ENCODE data around the gene PCNT.
A peak's percentile ranks its signal among the peaks of the same experiment; 100 is the strongest.
"Not testable (repeated sequence)": the region's sequence is repeated elsewhere in the genome, so short reads cannot be mapped to it uniquely, and the experiment has no call there.

PCNT gene

DNA sequence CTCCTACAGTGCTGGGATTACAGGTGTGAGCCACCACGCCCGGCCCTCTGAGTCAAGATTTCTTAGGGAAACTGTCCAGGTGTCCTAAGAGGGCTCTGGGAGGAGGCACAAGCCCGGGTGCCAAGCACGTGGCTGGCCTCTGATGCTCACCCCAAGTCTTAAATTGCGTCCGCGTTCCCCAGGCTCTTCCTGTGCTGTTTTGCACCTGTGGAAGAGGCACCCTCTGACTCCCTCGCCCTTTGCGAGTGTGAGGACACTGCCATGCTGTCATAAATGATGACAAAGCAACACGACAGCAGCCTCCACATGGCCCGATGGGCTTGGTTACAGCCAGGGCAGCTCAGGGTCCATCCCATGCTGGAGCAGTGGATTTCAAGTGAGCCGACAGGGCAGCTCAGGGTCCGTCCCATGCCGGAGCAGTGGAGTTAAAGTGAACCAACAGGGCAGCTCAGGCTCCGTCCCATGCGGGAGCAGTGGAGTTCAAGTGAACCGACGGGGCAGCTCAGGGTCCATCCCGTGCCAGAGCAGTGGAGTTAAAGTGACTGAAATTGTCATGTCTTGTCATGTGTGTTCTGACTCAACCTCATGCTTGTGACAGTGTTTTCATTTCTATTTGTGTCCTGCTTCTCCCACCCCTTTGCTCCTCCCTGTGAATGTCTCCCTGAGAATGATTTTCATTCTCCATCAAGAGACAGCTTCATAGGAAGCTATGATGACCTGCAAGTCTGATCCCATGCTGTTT lies 33.9 kb downstream of the PCNT start:
- DNase-seq = no peak

DNA sequence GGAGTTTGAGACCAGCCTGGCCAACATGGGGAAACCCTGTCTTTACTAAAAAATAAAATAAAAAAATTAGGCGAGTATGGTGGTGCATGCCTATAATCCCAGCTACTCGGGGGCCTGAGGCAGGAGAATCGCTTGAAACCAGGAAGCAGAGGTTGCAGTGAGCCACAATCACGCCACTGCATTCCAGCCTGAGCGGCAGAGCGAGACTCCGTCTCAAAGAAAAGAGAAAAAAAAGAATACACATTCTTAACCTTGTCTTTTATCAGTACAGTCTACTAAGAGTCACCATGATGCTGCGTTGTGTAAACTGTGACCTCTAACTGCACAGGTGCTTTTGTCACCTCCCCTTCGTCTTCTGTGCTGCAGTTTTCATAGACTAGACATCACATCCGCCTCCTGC lies 37.2 kb downstream of the PCNT start:
- DNase-seq = no peak

DNA sequence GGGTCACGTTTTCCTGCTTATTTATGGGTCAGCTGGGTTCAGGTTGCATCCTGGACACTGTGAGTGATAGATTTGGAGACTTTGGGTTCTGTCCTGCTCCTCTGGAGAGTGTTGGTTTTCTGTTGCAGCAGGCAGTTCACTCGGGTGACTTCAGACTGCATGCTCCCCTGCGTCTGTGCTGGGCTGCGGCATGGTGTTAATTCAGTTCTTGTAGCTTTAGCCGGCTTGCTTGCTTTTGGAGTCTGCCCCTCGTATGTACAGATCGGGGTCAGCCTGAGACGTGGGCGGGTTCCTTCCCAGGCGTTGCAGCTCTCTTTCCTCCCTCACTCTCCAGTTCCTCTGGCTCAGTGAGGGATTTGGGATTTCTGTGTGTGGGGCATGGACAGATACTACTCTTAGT lies 38.0 kb downstream of the PCNT start:
- DNase-seq = no peak

DNA sequence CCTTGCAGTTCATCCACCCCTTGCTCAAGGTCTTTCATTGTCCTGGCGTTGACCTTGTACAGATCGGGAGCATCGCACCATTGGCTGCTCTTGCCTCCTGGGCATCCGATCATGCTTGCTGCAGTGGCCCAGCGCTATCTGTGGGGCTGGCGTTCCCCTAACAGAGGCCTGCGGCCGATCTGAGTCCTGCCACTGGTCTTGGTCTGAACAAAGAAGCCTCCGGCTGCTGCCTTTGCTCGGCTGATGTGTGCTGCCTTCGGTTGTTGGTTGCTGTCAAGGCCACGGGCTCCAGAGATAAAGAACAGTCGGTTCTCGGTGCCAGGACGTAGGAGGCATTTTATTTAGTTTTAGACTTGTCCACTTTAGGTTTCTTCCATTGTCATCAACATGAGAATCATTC lies 39.0 kb downstream of the PCNT start:
- no peak for DNase-seq

DNA sequence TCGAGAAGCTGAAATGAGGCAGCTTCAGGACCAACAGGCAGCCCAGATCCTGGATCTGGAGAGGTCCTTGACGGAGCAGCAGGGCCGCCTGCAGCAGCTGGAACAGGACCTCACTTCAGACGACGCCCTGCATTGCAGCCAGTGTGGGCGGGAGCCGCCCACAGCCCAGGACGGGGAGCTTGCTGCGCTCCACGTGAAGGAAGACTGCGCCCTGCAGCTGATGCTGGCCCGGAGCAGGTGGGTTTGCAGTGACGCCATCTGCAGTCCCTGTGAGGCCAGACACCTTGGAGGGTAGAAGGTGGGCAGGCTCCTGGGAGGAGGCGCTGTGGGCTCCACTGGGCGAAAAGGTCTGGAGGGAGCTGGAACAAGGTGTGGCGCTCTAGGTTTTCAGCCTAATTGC lies 39.7 kb downstream of the PCNT start:
- no peak for DNase-seq

DNA sequence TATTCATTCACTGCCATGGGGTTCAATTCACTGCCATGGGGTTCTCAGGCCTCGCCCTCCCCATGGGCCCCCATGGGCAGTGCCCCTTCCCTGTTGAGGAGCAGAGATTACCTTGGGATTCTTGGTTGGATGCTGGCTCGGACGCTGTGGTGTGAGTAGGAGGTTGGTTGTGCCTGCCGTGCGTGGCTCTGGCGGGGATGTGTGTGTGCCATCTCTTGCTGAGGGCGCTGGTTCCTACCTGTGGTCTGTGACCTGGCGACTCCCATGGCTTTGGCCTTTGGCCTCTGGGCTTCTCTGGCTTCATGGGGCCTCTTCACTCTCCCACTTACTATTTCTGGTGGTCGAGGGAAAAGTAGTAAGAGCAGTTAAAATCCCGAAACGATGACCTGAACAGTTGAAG lies 42.1 kb downstream of the PCNT start:
- DNase-seq = no peak

DNA sequence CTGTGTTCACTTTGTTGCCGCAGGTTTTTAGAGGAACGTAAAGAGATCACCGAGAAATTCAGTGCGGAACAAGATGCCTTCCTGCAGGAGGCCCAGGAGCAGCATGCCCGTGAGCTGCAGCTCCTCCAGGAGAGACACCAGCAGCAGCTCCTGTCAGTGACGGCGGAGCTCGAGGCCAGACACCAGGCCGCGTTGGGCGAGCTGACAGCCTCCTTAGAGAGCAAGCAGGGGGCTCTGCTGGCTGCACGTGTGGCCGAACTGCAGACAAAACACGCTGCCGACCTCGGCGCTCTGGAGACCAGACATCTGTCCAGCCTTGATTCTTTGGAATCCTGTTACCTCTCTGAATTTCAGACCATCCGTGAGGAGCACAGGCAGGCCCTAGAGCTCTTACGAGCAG lies 42.6 kb downstream of the PCNT start:
- DNase-seq = no peak

DNA sequence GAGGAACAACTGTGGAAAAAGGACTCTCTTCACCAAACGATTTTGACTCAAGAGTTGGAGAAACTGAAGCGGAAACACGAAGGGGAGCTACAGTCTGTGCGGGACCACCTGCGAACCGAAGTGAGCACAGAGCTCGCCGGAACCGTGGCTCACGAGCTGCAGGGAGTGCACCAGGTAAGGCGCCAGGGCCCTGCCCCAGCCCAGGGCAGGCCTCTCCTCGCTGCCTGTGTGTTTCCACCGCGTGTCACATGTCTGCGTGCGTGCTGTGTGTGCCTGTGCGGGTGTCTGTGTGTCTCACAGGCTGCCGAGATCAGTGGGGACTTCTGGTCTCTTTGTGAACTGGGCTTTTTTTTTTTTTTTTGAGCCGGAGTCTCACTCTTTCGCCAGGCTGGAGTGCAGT lies 43.0 kb downstream of the PCNT start:
- DNase-seq = no peak

DNA sequence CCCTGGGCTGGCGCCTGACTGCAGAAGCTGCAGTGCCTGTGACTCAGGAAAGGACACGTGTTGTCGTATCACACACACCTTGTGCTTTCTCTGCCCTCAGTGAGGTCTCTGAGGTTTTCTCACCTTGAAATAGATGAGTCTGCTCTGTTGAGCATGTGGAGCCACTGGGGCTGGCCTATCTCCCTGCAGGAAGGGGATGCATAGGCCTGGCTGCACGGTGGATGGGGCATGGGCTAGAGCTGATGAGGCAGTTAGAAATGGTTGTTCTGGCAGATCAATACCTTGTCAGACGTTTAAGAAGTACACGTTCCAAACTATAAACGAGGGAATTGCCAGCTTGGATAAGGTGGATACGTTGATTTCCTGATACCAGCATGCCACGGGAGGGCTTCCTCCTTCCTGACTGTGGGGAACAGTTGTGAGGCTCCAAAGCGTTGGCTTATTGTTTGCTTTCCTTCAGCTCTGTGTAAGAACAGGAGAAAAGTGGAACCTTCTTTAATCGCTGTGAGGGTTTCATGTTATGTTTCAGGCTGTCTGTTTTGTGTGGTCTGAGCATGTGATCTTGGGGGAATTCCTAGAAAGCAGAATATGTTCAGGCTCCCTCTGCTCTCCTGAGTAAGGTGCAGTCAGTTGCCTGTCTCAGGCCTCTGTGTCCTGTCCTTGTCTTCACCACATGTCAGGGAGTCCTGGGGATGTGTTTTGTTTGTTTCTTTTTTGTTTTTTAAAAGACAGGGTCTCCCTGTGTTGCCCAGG lies 44.8 kb downstream of the PCNT start:
- peak; percentile 71 for DNase-seq

DNA sequence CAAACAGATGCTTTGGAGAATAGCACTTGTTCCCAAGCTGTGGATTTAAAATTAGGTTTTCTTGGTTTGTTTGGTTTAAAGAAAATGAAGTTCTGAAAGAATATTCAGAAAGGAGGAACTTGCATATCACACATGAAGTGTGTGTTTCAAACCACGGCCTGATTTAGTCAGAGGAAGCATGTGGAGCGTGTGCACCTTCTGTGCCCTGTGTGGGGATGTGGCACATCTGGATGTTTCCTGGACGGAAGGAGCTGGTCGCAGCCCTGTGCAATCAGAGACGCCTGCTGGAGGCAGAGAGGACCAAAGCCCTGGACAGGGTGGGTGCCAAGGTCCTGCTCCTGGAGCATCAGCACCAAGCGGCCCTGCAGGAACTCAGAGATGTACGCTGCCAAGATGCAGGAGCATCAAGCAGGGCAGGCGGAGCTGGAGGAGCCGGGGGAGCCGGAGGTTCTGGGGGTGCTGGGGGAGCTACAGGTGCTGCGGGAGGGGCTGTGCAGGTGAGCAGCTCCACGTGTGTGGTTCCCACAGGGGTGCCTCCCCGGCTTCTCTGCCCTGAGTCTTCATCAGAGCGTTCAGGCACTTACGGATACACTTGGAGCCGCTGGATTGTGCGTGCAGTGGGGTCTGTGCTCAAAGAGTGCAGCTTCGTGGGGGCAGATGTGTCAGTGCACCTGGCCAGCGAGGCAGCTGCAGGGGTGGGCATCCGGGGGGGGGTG lies 45.7 kb downstream of the PCNT start:
- peak; percentile 84 for DNase-seq

DNA sequence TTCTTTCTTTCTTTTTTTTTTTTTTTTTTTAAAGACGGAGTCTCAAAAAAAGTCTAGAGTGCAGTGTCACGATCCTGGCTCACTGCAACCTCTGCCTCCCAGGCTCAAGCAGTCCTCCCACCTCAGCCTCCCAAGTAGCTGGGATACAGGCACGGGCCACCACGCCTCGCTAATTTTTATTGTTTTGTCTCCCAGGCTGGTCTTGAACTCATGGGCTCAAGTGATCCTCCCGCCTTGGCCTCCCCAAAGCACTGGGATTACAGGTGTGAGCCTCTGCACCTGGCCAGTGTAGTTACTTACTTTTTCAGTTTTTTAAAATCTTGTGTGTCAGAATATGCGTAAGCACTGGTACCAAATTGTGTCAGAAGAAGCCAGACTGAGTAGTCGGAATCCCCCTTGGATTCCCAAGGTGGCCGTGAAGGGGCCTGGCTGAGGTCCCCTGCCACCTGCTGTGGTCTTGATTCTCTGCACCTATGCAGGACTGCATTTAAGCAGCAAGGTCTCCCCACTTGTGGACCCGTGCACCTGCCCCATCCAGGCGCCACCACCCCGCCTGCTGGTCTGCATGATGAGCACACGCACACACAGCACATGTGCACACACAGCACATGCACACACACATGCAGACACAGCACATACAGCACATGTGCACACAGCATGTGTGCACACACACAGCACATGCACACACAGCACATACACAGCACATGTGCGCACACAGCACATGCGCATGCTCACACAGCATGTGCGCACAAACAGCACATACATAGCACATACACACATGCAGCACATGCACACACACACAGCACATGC lies 47.5 kb downstream of the PCNT start:
- no peak for DNase-seq

DNA sequence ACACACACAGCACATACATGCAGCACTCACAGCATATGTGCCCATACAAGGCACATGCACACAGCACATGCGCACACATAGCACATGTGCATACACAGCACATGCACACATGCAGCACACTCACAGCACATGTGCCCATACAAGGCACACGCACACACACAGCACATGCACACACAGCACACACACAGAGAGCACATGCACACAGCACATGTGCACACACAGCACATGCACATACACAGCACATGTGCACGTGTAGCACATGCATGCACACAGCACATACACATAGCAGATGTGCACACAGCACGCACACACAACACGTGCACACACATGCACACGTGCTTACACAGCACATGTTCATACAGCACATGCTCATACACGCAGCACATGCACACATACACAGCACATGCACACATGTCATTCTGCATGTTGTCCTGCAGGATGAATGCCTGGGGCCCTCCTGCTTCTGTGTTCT lies 48.1 kb downstream of the PCNT start:
- DNase-seq = no peak

DNA sequence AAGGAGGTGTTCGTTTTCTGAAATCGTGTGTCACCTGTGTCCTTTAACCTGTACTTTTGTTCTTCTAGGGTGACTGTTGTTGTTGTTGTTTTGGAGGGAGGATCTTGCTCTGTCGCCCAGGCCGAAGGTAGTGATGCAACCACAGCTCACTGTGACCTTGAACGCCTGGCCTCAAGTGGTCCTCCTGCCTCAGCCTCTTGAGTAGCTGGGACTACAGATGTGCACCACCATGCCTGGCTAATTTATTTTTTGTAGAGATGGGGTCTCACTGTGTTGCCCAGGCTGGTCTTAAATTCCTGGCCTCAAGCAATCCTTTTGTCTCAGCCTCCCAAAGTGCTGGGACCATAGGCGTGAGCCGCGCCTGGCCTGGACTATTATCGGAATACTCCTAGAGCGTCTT lies 49.0 kb downstream of the PCNT start:
- not testable (repeated sequence) for DNase-seq

DNA sequence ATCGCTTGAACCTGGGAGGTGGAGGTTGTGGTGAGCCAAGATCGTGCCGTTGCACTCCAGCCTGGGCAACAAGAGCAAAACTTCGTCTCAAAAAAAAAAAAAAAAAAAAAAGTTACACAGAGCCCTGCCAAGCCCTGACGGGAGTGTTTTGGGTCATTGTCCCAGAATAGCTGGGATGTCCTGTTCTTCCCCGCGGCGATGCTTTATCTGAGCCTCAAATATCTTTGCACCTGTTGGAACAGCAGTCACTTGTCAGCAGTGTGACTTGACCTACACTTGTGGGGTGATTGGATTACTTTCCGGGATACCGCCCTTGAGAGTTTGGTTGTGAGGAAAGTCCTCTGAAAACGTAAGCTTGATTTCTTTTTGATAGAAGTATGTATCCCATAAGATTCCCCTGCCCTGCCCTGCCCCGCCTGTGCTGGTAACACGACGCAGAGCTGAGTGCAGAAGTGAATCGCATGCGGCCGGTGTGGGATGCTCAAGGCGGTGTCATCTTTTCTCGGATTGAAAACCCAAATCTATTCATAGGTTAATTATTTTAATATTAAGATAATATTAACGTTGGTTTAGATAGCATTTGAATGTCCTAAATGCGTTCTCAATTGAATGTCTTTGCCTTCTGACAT lies 50.9 kb downstream of the PCNT start:
- no peak for DNase-seq

DNA sequence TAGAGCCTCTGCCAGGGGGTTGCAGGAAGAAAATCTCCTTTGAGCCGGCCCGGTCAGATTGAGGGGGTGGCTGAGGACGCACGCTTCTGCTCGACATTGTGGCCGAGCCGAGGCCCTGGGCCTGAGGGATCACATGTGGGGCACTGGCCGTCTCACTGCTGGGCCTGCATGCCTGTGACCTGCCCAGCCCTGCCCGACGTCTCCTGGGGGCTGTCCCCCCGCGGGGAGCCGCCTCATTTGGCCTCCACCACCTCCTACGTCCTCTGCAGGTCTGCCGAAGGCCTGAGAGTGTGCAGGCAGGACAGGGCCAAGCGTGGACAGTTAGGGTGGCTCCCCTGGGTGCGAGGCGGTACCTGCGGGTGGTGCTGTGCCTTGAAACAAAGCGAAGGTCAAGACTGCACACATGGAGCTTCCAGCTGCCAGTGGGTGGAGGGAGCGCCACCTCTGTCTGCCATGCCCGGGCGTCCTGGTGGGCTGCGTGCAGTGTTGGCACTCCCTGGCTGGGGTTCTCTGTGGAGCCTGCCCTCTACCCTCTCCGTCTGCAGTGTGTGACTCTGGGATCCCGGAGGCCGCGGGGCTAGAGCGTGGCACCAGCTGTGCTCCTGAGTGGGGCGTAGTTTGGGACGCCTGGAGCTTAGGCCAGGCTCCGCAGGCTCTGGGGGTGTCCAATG lies 51.7 kb downstream of the PCNT start:
- DNase-seq = no peak

DNA sequence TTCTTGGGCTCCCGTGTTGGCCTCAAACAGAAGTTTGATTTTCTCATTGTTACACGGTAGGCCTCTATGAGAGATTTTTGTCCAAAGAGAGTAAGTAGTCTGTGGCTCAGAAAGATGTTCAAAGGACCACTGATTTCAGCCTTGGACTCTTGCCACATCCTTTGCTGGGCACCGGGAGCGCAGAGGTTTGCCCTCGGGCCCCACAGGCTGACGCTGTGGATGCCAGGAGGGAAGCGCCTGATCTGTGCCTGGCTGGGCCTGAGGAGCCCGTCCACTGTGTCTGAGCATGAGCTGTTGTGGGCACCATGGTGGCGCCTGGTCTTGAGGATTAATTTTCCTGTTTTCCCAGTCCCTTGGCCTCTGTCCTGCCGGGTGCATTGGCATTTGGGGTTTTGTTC lies 52.3 kb downstream of the PCNT start:
- no peak for DNase-seq

DNA sequence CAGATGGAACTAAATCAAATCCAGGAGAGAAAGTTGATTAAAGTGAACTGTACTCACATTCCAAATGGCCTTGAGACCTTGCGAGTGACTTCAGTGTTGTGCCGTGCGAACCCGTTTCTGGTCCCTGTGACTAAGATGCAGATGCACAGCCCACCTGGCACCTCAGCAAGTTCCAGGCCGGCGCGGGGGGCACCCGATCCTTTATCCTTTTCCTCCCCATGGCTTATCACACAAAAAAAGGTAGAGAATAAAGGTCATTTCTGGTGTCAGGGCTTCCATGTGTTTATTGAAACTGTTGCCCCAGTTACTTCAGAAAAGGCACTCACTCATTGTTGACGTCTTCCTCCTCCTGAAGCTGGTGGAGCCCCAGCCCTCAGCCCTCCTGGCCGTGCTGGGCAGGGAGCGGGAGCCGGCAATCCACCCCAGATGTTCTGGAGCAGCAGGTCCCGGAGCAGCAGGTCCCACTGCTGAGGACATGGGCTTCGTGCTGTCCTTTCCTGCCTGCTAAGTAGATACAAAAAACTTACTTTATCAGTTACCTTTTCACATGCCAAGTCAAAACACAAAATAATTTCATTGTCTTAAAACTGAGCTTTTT lies 53.0 kb downstream of the PCNT start:
- DNase-seq = no peak

DNA sequence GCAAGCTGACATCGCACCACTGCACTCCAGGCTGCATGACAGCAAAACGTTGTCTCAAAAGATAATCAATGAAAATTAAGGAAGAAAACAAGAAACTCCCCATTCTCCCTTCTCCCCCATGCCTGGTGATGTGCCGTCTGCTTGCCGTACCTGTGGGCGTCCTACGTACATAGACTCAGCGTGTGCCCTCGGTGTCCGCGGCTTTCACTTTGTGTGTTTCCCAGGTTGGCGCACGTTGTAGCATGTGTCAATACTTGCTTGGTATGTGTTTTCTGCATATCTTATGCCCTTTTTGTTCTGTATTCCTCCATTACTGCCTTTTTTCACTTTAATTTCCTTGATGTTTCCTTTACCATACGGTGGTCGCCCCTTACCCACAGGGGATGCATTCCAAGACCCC lies 53.8 kb downstream of the PCNT start:
- no peak for DNase-seq

DNA sequence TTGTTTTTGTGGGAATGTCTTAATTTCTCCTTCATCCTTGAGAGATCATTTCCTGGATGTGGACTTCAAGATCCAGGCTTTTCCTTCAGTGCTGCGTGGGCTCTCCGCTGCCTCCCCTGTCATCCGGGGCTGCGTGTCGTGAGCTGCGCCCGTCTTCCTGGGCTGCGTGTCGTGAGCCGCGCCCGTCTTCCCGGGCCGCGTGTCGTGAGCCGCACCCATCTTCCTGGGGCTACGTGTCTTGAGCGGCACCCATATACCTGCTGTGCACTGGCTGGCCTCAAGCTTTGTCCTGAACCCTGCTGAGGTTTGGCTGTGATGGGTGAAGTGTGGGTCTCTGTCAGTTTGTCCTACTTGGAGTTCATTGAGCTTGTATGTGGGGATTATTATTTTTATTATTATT lies 55.1 kb downstream of the PCNT start:
- no peak for DNase-seq

DNA sequence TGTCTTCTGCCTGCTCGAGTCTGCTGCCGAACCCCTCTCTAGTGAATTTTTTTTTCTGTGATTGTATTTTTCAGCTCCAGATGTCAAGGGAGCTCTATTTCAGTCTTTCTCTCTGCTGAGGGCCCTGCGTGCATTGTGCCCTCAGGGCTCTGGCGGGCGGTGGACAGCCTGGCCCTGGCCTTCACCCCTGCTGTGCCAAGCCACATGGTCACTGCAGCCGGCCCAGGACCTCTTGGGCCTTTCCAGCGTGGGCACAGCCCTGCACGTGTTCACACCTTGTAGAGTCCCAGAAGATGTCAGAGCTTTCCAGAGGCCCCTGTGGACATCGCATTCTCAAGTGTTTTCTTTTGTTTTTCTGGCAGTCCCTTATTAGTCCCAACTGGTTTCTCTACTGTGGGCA lies 55.7 kb downstream of the PCNT start:
- no peak for DNase-seq

DNA sequence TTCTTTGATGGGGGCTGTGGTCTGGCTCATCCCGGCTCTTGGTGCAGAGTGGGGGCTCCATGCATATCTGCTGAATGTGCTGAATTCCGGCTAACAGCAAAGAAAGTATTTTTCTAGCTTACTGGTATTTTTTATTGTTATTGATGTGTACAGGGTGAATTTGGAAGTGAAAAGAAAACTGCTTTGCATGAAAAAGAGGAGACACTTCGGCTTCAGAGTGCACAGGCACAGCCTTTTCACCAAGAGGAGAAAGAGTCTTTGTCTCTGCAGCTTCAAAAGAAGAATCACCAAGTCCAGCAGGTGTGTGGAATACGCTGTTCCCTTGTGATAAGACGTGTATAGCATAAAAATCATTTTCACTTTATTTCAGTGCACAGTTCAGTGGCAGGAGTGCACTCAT lies 57.6 kb downstream of the PCNT start:
- DNase-seq = no peak

DNA sequence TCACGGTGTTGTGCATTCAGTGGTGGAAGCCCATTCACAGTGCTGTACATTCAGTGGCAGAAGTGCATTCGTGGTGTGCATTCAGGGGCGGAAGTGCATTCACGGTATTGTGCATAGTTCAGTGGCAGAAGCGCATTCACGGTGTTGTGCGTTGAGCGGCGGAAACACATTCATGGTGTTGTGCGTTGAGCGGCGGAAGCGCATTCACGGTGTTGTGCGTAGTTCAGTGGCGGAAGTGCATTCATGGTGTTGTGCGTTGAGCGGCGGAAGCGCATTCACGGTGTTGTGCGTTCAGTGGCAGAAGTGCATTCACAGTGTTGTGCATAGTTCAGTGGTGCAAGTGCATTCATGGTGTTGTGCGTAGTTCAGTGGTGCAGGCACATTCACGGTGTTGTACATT lies 60.6 kb downstream of the PCNT start:
- DNase-seq = no peak

Data from MV-4-11 (cell line).